SK-N-MC (cell line): ENCODE measurements around the gene OR2L5.

Experiments used
- EZH2 ChIP-seq: fragments of 200-600 bp; sonication (generic); IDR thresholded peaks from one replicate; pipeline ENCODE4 v1.6.1; 2017; ENCODE audit warnings: antibody characterized with exemption
- FOXP2 ChIP-seq: optimal IDR thresholded peaks from 2 replicates; pipeline ENCODE3; 2011; ENCODE audit warnings: mild to moderate bottlenecking, moderate library complexity; ENCODE audit not compliant: insufficient read depth; ENCODE audit errors: extremely low read length, control extremely low read depth
- POLR2AphosphoS5 ChIP-seq: IDR thresholded peaks from 2 replicates; pipeline ENCODE4 v1.6.1; 2012; ENCODE audit warnings: mild to moderate bottlenecking, low read depth, low read length, borderline replicate concordance

DNA sequence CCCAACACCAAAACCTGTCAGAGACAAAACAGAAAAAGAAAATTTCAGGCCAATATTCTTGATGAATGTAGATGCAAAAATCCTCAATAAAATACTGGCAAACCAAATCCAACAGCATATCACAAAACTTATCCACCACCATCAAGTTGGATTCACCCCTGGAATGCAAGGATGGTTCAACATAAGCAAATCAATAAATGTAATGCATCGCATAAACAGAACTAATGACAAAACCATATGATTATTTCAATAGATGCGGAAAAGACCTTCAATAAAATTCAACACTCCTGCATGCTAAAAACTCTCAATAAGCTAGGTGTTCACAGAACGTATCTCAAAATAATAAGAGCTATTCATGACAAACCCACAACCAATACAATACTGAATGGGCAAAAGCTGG is 3.8 kb upstream of the OR2L5 start:
- no peak for TF ChIP-seq EZH2
- no peak for TF ChIP-seq FOXP2
- TF ChIP-seq POLR2AphosphoS5, result no peak
